Measurements from ENCODE around the gene KRT81.

Gene KRT81

DNA sequence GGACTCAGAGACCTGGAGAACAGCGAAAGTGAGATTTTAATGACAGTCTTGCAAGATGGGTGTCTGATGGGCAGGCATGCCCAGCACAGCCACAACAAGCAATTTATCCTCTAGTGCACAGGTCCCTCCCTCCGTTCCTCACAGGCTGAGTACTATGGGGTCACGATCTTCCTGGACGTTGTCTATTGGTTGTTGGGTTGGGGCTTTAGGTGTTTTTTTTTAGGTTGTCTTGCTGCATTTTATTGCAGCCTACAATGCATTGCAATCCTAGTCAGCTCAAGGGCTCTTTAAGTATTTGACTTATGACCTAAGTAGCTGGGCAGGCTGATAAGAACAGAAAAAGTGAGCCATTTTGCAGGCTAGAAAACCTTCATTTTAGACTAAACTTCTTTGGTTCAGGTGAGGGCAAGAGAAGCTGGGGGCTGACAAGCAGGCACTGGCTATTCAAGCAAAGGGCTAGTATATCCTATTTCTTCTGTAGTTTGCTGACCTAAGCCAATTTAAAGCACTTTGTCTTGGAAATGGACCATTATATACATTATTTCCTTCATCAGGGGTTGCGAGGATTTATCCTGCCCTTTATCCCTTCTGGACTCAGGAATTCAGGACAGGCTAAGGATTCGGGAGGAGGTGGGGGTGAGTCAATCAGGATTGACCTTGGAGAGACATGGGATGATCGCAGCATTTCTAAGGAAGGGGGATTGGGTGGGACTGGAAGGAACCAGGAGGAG lies 52.3 kb downstream of the KRT81 start:
- DNase-seq: no peak

DNA sequence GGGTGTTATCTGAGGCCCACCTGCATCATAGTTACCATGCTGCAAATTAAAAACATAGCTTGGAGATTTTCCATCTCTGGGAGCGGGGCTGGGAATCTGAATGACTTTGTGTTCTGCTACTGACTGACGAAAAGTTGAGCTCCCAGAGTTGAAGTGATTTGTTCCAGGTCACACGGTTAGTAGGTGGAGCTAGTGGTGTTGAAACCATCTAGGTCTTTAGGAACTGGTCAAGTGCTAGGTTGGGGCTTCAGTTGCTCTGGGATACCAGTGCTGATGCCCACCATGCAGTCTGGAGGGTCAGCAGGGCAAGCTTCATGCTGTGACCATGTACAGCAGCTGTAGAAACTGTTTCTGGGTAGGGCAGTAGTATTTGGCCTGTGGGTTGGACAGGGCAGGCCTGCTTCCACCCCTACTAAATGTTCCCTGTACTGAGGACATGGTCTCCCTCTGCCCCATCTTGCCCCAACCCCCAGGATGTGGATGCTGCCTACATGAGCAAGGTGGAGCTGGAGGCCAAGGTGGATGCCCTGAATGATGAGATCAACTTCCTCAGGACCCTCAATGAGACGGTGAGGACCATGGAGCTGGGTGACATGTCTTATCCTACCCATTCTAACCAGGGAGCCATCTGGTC lies 53.0 kb downstream of the KRT81 start:
- DNase-seq: no peak

DNA sequence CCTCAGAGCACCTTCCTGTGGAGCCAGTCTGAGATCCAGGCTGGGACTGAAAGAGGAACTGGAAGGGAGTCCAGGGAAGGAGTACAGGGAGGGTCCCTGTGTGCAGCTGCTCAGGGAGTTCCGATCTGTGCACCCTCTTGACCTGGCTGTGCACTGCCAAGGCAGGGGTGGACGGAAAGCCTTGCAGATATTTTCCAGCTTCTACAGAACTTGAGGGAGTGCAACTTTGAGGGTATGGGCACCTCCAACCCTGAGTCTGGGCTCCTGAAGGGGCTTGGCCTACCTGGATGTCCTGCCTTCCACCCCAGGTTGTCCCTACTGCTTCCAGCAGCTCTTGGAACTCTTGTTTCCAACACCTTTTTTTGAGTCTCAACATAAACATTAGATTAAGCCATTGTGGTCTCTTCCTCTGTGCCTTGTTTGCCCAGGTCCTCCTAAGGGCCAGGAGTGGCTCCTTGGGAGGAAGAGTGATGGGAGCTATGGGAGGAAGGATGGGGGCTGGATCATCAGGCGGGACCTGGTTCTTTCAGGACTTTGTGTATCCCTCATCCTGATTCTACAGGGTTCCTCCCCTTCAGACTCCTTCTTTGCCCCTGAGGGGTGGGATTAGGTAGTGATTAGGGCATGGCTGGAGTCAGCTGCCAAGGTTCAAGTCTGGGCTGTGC lies 54.8 kb downstream of the KRT81 start:
- no peak for DNase-seq
